Measurements from ENCODE around the gene CYP2C19. TPM values are rescaled to one million over a fixed set of nuclear protein-coding genes. Genes with fewer than 3 reads are reported as not detected.

CYP2C19 gene
- total RNA-seq, 1 donor from 2014 or later, result 3.7 TPM

GRCh38 chr10:94852438-94852837, 90.0 kb downstream of the CYP2C19 start:
- no peaks in the 10 kb centered on the region for H3K27me3 Mint-ChIP-seq
- H3K4me1 Mint-ChIP-seq (ENCODE audit: unreplicated experiment), result no peaks in the 10 kb centered on the region
- no peak overlapping the region for H3K27ac Mint-ChIP-seq
- H3K36me3 Mint-ChIP-seq, result no peaks in the 10 kb centered on the region
- DNase-seq (ENCODE audit: extremely low spot score, unreplicated experiment), result no peak
- no peaks in the 10 kb centered on the region for H3K9me3 Mint-ChIP-seq
- H3K4me3 Mint-ChIP-seq, result no peak overlapping the region
- TF ChIP-seq CTCF (conservative IDR thresholded peaks at IDR 0.05), result no peak

- DNase-seq (ENCODE audit: extremely low spot score, unreplicated experiment), result no peak
- no peaks in the 10 kb centered on the region for H3K4me1 Mint-ChIP-seq (ENCODE audit: unreplicated experiment)
- H3K27me3 Mint-ChIP-seq, result no peaks in the 10 kb centered on the region
- H3K9me3 Mint-ChIP-seq, result no peaks in the 10 kb centered on the region
- TF ChIP-seq CTCF (conservative IDR thresholded peaks at IDR 0.05), result no peak
- H3K36me3 Mint-ChIP-seq, result no peaks in the 10 kb centered on the region
- H3K27ac Mint-ChIP-seq, result no peak overlapping the region
- H3K4me3 Mint-ChIP-seq, result no peak overlapping the region
Measured at GRCh38 chr10:94853065-94853464, 90.6 kb downstream of the CYP2C19 start.

GRCh38 chr10:94858005-94858404, 95.5 kb downstream of the CYP2C19 start:
- DNase-seq (ENCODE audit: extremely low spot score, unreplicated experiment), result no peak
- no peak overlapping the region for H3K4me3 Mint-ChIP-seq
- H3K27me3 Mint-ChIP-seq, result peaks cover 5% of the 10 kb centered on the region
- no peaks in the 10 kb centered on the region for H3K4me1 Mint-ChIP-seq (ENCODE audit: unreplicated experiment)
- TF ChIP-seq CTCF (conservative IDR thresholded peaks at IDR 0.05), result no peak
- H3K27ac Mint-ChIP-seq, result no peak overlapping the region
- no peaks in the 10 kb centered on the region for H3K9me3 Mint-ChIP-seq
- H3K36me3 Mint-ChIP-seq, result no peaks in the 10 kb centered on the region

GRCh38 chr10:94859086-94859485, 96.6 kb downstream of the CYP2C19 start:
- Mint-ChIP-seq H3K9me3 (peaks cover 7% of the 10 kb centered on the region), H3K4me1 (ENCODE audit: unreplicated experiment) (no peaks in the 10 kb centered on the region), H3K27ac (no peak overlapping the region), H3K4me3 (no peak overlapping the region), H3K27me3 (peaks cover 5% of the 10 kb centered on the region), H3K36me3 (no peaks in the 10 kb centered on the region)
- DNase-seq (ENCODE audit: extremely low spot score, unreplicated experiment), result no peak
- no peak for TF ChIP-seq CTCF (conservative IDR thresholded peaks at IDR 0.05)

GRCh38 chr10:94878649-94879048, 116.2 kb downstream of the CYP2C19 start:
- Mint-ChIP-seq H3K4me3 (no peak overlapping the region), H3K27ac (no peak overlapping the region), H3K27me3 (peaks cover 6% of the 10 kb centered on the region), H3K36me3 (no peaks in the 10 kb centered on the region), H3K4me1 (ENCODE audit: unreplicated experiment) (no peaks in the 10 kb centered on the region), H3K9me3 (no peaks in the 10 kb centered on the region)
- no peak for DNase-seq (ENCODE audit: extremely low spot score, unreplicated experiment)
- TF ChIP-seq CTCF (conservative IDR thresholded peaks at IDR 0.05), result no peak

- H3K9me3 Mint-ChIP-seq, result no peaks in the 10 kb centered on the region
- no peaks in the 10 kb centered on the region for H3K36me3 Mint-ChIP-seq
- H3K4me3 Mint-ChIP-seq, result no peak overlapping the region
- DNase-seq (ENCODE audit: extremely low spot score, unreplicated experiment), result no peak
- no peak for TF ChIP-seq CTCF (conservative IDR thresholded peaks at IDR 0.05)
- no peak overlapping the region for H3K27ac Mint-ChIP-seq
- peaks cover 6% of the 10 kb centered on the region for H3K27me3 Mint-ChIP-seq
- H3K4me1 Mint-ChIP-seq (ENCODE audit: unreplicated experiment), result no peaks in the 10 kb centered on the region
Measured at GRCh38 chr10:94879214-94879613, 116.7 kb downstream of the CYP2C19 start.

All from type B pancreatic cell (in vitro differentiated cells).